NCI-H446 treated with DMSO at 0.1 percent for 48 hours (cell line): ENCODE measurements around the gene KTI12.
A peak's percentile ranks its signal among the peaks of the same experiment; 100 is the strongest.
"Not testable (repeated sequence)": the region's sequence is repeated elsewhere in the genome, so short reads cannot be mapped to it uniquely, and the experiment has no call there.

Experiments used
- DNase-seq: peaks from one replicate; lab custom pipeline; 2025; lab: John Stamatoyannopoulos, UW

The KTI12 gene

GRCh38 chr1:52033190-52034049 is at the start of gene KTI12:
KTI12 (minus strand) TSS chr1:52033810; CDS start chr1:52033761, 49 bp downstream.
- peak; percentile 86 for DNase-seq

- DNase-seq, result no peak
These were observed 46.4 kb upstream of the KTI12 start for GRCh38 chr1:52080014-52080415.

GRCh38 chr1:52077277-52077676 is 43.7 kb upstream of the KTI12 start:
- DNase-seq, result not testable (repeated sequence)

GRCh38 chr1:52072291-52072690 is 38.7 kb upstream of the KTI12 start:
- DNase-seq, result no peak

GRCh38 chr1:52070704-52071103 is 37.1 kb upstream of the KTI12 start:
- DNase-seq, result no peak

- DNase-seq, result no peak
These were observed 29.6 kb upstream of the KTI12 start for GRCh38 chr1:52063192-52063591.

- DNase-seq, result no peak
These were observed 27.2 kb upstream of the KTI12 start for GRCh38 chr1:52060822-52061221.

- DNase-seq, result no peak
These were observed 26.3 kb upstream of the KTI12 start for GRCh38 chr1:52059888-52060287.

- no peak for DNase-seq
These were observed 25.7 kb upstream of the KTI12 start for GRCh38 chr1:52059321-52059720.

GRCh38 chr1:52057876-52058415 is 24.3 kb upstream of the KTI12 start:
- DNase-seq, result no peak

GRCh38 chr1:52057255-52057654 is 23.6 kb upstream of the KTI12 start:
- DNase-seq, result no peak

GRCh38 chr1:52056937-52057231 is 23.3 kb upstream of the KTI12 start:
- no peak for DNase-seq

- peak; percentile 93 for DNase-seq
These were observed 22.7 kb upstream of the KTI12 start, which contains the start of gene BTF3L4 for GRCh38 chr1:52056163-52056936. BTF3L4 (plus strand) TSS chr1:52056295; CDS start chr1:52059848, 3,553 bp downstream.

GRCh38 chr1:52055866-52056162 is 22.2 kb upstream of the KTI12 start:
- no peak for DNase-seq

- peak; percentile 86 for DNase-seq
These were observed 21.7 kb upstream of the KTI12 start, which contains the start of gene TXNDC12 for GRCh38 chr1:52055066-52055865. TXNDC12 (minus strand) TSS chr1:52055191; CDS start chr1:52055096, 95 bp downstream.

GRCh38 chr1:52054496-52055065 is 21.0 kb upstream of the KTI12 start:
- no peak for DNase-seq

GRCh38 chr1:52053862-52054261 is 20.3 kb upstream of the KTI12 start:
- no peak for DNase-seq

- not testable (repeated sequence) for DNase-seq
These were observed 15.7 kb upstream of the KTI12 start for GRCh38 chr1:52049337-52049736.

- not testable (repeated sequence) for DNase-seq
These were observed 12.1 kb upstream of the KTI12 start for GRCh38 chr1:52045666-52046195.

- DNase-seq, result no peak
These were observed 11.6 kb upstream of the KTI12 start for GRCh38 chr1:52045236-52045635.

GRCh38 chr1:52041551-52042185 is 8.1 kb upstream of the KTI12 start:
- no peak for DNase-seq
